PC-9 (cell line): ENCODE measurements around the gene RXRB. TPM values are rescaled to one million over a fixed set of nuclear protein-coding genes. Genes with fewer than 3 reads are reported as not detected.

ENCODE experiments used
- BruUV-seq: library from RNA; stranded (reverse); fragments of 400-500 nt; replicated peaks from 2 replicates; lab custom pipeline; 2021; lab: Mats Ljungman, UMichigan
- CTCF ChIA-PET: fragments of 300-600 bp; sonication (Branson Sonifier 250); formaldehyde crosslinking; loops from one replicate; lab custom pipeline; 2022; ENCODE audit warnings: antibody characterized with exemption; lab: Charles Lee
- POLR2A ChIA-PET: fragments of 300-600 bp; sonication (Branson Sonifier 250); formaldehyde crosslinking; loops from one replicate; lab custom pipeline; 2022; ENCODE audit warnings: antibody characterized with exemption; ENCODE audit not compliant: unreplicated experiment; lab: Charles Lee
- DNase-seq, 2 experiments: peaks; one replicate each; pipeline versions ENCODE4 v3.0.0 to v3.0.0-alpha.2; 2015 to 2022; ENCODE audit warnings: mixed read lengths in 1 of 2
- H2AFZ ChIP-seq: fragments of 200-600 bp; sonication (generic); 2 replicates; pipeline ENCODE4 v1.8.1; 2017; ENCODE audit warnings: antibody characterized with exemption
- H3F3A ChIP-seq: fragments of 200-600 bp; sonication (generic); 2 replicates; pipeline ENCODE4 v1.8.1; 2017; ENCODE audit warnings: antibody characterized with exemption, mild to moderate bottlenecking, low read depth; ENCODE audit not compliant: insufficient read depth
- H3K27ac ChIP-seq: fragments of 200-600 bp; sonication (generic); 2 replicates; pipeline ENCODE4 v1.6.1; 2016; ENCODE audit warnings: mixed run types
- H3K27me3 ChIP-seq: fragments of 200-600 bp; sonication (generic); 2 replicates; pipeline ENCODE4 v1.6.1; 2016; ENCODE audit warnings: low read depth, mixed run types; ENCODE audit not compliant: insufficient read depth
- H3K36me3 ChIP-seq: fragments of 200-600 bp; sonication (generic); 2 replicates; pipeline ENCODE4 v1.6.1; 2016; ENCODE audit warnings: low read depth, mixed run types
- H3K4me1 ChIP-seq: fragments of 200-600 bp; sonication (generic); replicated peaks from 2 replicates; pipeline ENCODE4 v1.6.1; 2016; ENCODE audit warnings: mixed run types; ENCODE audit not compliant: insufficient read depth
- H3K4me2 ChIP-seq: fragments of 200-600 bp; sonication (generic); 2 replicates; pipeline ENCODE4 v1.6.1; 2017; ENCODE audit warnings: mixed run types
- H3K4me3 ChIP-seq: fragments of 200-600 bp; sonication (generic); 2 replicates; pipeline ENCODE4 v1.6.1; 2016; ENCODE audit warnings: mixed run types
- H3K79me2 ChIP-seq: fragments of 200-600 bp; sonication (generic); 2 replicates; pipeline ENCODE4 v1.6.1; 2017; ENCODE audit warnings: low read depth, mixed run types
- H3K9me2 ChIP-seq: fragments of 200-600 bp; sonication (generic); 2 replicates; pipeline ENCODE4 v1.8.1; 2017; ENCODE audit warnings: mild to moderate bottlenecking; ENCODE audit not compliant: insufficient read depth
- H3K9me3 ChIP-seq: fragments of 200-600 bp; sonication (generic); 2 replicates; pipeline ENCODE4 v1.8.1; 2016; ENCODE audit warnings: low read depth; ENCODE audit not compliant: insufficient read depth
- H4K20me1 ChIP-seq: fragments of 200-600 bp; sonication (generic); 2 replicates; pipeline ENCODE4 v1.8.1; 2017; ENCODE audit not compliant: insufficient read depth
- EZH2 ChIP-seq: fragments of 200-600 bp; sonication (generic); IDR thresholded peaks from 2 replicates; pipeline ENCODE4 v1.8.0; 2017; ENCODE audit warnings: antibody characterized with exemption, low read depth
- intact Hi-C: fragments of 100-400 bp; cut with micrococcal nuclease; formaldehyde crosslinking; loops from one replicate; pipeline ENCODE4 v1.10.0; 2022; ENCODE audit not compliant: unreplicated experiment
- total RNA-seq: library from RNA; stranded (reverse); gene quantifications from 2 replicates; pipeline ENCODE4 v1.2.3, GENCODE V29; 2021
- TF ChIP-seq, protein P1 (sequence below): fragments of 200-600 bp; sonication (generic); conservative IDR thresholded peaks from 2 replicates; pipeline ENCODE4 v1.6.1; 2017; ENCODE audit warnings: mixed run types, antibody characterized with exemption, mild to moderate bottlenecking, moderate library complexity

RXRB gene
- total RNA-seq, 1 experiment from 2014 or later, result 49.8 TPM

DNA sequence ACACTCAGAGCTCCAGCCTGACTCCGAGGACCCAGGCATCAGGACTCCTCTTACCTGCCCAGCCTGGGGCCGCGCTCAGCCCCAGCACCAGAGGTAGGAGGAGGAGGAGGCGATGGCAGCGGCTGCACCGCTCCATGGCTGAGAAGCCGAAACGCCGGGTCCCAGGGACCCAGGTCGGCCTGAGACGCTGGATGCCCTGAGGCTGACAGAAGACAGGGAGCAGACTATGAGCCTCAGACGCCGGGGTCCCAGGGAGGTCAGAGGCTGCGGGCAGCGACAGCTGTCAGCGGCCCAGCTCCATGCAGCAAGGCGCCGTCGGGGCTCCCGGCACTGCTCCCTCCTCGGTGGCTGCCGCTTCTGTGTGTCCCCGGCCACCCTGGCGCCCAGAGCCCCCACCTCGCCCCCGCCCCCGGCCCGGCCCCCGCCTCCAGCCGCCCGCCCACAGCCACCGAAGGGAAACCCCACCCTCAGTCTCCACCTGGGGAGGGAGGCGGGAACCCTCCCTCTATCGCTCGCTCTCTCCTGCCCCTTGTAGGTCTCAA lies 8.3 kb downstream of the RXRB start, which contains the start of gene COL11A2:
Gene COL11A2 (minus strand): TSS at position 363 of the 542 bp plus-strand sequence. CDS start 227 bp downstream, at position 136.
- H4K20me1 ChIP-seq, result peaks cover 4% of the 10 kb centered on the region; the same call in 1 of the 2 replicates
- no peak within 1 kb of the TSS for H2AFZ ChIP-seq
- no peaks in the 10 kb centered on the region for H3K4me1 ChIP-seq
- H3F3A ChIP-seq, result peaks cover 4% of the 10 kb centered on the region; the same call in 1 of the 2 replicates
- peaks cover 7% of the 10 kb centered on the region; the same call in 1 of the 2 replicates for H3K36me3 ChIP-seq
- no peak within 1 kb of the TSS for H3K4me3 ChIP-seq
- H3K27ac ChIP-seq, result no peak within 1 kb of the TSS
- H3K79me2 ChIP-seq, result 0 out of 2 replicates have a peak, but pooled peaks cover 2% of the 10 kb centered on the region
- no peak within 1 kb of the TSS for H3K4me2 ChIP-seq
- no peaks in the 10 kb centered on the region for H3K27me3 ChIP-seq
- no peaks in the 10 kb centered on the region for H3K9me3 ChIP-seq
- no peak for TF ChIP-seq EZH2
- TF ChIP-seq, protein P1, sequence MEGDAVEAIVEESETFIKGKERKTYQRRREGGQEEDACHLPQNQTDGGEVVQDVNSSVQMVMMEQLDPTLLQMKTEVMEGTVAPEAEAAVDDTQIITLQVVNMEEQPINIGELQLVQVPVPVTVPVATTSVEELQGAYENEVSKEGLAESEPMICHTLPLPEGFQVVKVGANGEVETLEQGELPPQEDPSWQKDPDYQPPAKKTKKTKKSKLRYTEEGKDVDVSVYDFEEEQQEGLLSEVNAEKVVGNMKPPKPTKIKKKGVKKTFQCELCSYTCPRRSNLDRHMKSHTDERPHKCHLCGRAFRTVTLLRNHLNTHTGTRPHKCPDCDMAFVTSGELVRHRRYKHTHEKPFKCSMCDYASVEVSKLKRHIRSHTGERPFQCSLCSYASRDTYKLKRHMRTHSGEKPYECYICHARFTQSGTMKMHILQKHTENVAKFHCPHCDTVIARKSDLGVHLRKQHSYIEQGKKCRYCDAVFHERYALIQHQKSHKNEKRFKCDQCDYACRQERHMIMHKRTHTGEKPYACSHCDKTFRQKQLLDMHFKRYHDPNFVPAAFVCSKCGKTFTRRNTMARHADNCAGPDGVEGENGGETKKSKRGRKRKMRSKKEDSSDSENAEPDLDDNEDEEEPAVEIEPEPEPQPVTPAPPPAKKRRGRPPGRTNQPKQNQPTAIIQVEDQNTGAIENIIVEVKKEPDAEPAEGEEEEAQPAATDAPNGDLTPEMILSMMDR, result no peak
- no TSS peak for BruUV-seq
- DNase-seq, result no peak
- ChIA-PET CTCF (interaction anchor here (0.5 kb wide), 1 partner anchor 347 kb away, joined by 13 read pairs; no protein-coding TSS in a partner anchor), POLR2A (no interaction called here)
- no peaks in the 10 kb centered on the region for H3K9me2 ChIP-seq
- intact Hi-C loops, result no loop called here

DNA sequence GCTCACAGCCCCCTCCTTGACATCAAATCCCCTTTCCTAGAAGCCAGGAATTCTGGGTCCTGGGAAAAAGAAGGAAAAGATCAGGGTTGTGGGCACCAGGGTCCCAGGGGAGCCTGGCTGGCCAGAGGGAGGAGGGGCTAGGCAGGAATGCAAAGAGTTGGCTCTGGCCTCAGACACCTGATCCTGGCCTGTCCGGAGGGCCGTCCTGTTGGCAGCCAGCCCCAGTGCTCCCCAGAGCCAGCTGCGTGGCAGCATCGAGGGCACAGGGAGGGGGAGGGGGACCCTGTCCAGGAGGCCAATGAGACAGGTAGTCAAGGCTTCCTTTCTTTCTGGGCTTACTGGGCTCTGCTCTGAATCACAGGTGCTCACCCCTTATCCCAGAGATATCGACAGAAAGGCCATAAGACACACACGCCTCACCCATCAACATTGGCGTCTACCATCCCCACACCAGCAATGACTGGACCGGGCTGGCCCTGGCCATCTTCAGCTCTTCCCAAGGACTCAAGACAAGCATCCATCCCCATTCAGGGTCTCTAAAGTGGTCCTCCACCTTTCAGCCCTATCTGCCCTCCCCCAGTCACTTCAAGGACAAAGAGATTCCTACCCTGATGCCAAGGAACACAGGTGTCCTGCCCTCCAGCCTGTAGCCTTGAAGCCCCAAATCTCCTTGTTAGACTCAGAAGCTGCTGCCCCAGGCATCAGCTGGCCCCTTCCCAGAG lies 8.9 kb downstream of the RXRB start:
- no peaks in the 10 kb centered on the region for H3K27me3 ChIP-seq
- CTCF ChIA-PET, result interaction anchor here (0.5 kb wide), 1 partner anchor 348 kb away, joined by 13 read pairs; no protein-coding TSS in a partner anchor
- H3K9me3 ChIP-seq, result no peaks in the 10 kb centered on the region
- intact Hi-C loops, result no loop called here
- H4K20me1 ChIP-seq, result no peaks in the 10 kb centered on the region
- POLR2A ChIA-PET, result no interaction called here
- H3K27ac ChIP-seq, result no peak overlapping the region
- no peak overlapping the region for H3K4me3 ChIP-seq
- no peaks in the 10 kb centered on the region for H3K4me1 ChIP-seq
- no peaks in the 10 kb centered on the region for H3K9me2 ChIP-seq
- H3K79me2 ChIP-seq, result no peaks in the 10 kb centered on the region
- H3F3A ChIP-seq, result peaks cover 4% of the 10 kb centered on the region; the same call in 1 of the 2 replicates
- peaks cover 2% of the 10 kb centered on the region; the same call in 1 of the 2 replicates for H3K36me3 ChIP-seq
- H3K4me2 ChIP-seq, result no peak overlapping the region
- DNase-seq, result peak in 1 of 2 experiments; percentile 39
- no peak overlapping the region for H2AFZ ChIP-seq
- TF ChIP-seq, protein P1, result no peak
- no peak for TF ChIP-seq EZH2
- BruUV-seq, result no TSS peak

DNA sequence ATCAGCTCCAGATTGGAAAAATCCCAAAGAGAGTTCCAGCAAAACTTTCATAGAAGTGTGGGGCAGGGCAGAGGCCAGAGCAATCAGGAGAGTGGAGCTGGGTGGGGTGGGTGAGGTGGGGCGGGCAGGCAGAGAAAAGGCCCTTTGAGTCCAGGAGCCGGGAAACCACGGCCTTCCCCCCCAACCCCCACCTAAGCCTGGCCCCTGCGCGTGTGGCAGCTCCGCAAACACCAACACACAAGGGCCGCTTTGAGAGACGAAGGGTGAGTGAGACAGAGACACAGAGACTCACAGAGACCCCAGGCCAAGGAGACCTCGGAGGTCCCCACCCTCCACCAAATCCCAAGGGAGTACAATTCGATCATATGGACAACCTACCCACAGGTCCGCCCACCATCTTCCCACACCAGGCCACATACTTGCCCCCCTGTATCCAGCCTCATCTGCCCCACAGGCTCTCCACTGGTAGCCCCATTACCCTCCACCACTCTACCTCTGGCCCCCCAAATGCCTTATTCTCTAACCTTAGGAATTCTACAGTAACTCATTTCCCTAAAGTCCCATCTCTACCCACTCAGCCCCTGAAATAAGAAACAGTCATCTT lies 9.9 kb downstream of the RXRB start:
- Histone ChIP-seq H3K79me2 (no peaks in the 10 kb centered on the region), H3F3A (peaks cover 4% of the 10 kb centered on the region; the same call in 1 of the 2 replicates), H3K9me2 (no peaks in the 10 kb centered on the region), H3K27me3 (0 out of 2 replicates have a peak, but pooled peaks cover 4% of the 10 kb centered on the region), H2AFZ (no peak overlapping the region), H3K4me1 (no peaks in the 10 kb centered on the region), H3K36me3 (no peaks in the 10 kb centered on the region), H3K9me3 (no peaks in the 10 kb centered on the region), H3K27ac (no peak overlapping the region), H4K20me1 (no peaks in the 10 kb centered on the region), H3K4me2 (no peak overlapping the region), H3K4me3 (no peak overlapping the region)
- ChIA-PET CTCF (interaction anchor here (0.6 kb wide), 1 partner anchor 18 kb away, joined by 3 read pairs; no protein-coding TSS in a partner anchor), POLR2A (interaction anchor here (0.5 to 0.6 kb wide), 2 partner anchors 9 to 176 kb away, joined by 3 read pairs; no protein-coding TSS in a partner anchor)
- no TSS peak for BruUV-seq
- DNase-seq, result no peak
- intact Hi-C loops, result no loop called here
- TF ChIP-seq EZH2, result no peak
- TF ChIP-seq, protein P1, result no peak
